HCT116 (cell line): ENCODE data around the gene ZP3. TPM values are rescaled to one million over a fixed set of nuclear protein-coding genes. Genes with fewer than 3 reads are reported as not detected.
"Not testable (repeated sequence)": the region's sequence is repeated elsewhere in the genome, so short reads cannot be mapped to it uniquely, and the experiment has no call there.

Experiments
- ATAC-seq: fragments of 200-7000 bp; cut with Tn5 transposase; 2 replicates; pipeline ENCODE4 v1.9.1; 2020; ENCODE audit warnings: mild to moderate bottlenecking, moderate library complexity
- BruUV-seq: library from RNA; stranded (reverse); fragments of 400-500 nt; replicated peaks from 2 replicates; lab custom pipeline; 2021; lab: Mats Ljungman, UMichigan
- CTCF ChIA-PET: fragments of 300-600 bp; sonication (Branson Sonifier 250); formaldehyde crosslinking; loops from one replicate; lab custom pipeline; 2021; ENCODE audit warnings: antibody characterized with exemption; lab: Charles Lee
- POLR2A ChIA-PET: fragments of 300-600, 350-600 bp; sonication (Branson Sonifier 250); formaldehyde crosslinking; loops from one replicate; lab custom pipeline; 2021; ENCODE audit warnings: antibody characterized with exemption; lab: Charles Lee
- RAD21 ChIA-PET, 2 experiments: fragments of 300-600 bp; sonication (Branson Sonifier 250); formaldehyde crosslinking; loops; one replicate each; lab custom pipeline; 2023; ENCODE audit warnings: low total read pairs in 2 of 2; ENCODE audit not compliant: uncharacterized antibody in 2 of 2, unreplicated experiment in 2 of 2, low non-redundant PET in 1 of 2; lab: Charles Lee
- DNase-seq: peaks from one replicate; pipeline ENCODE4 v3.0.0-alpha.2; 2010; ENCODE audit warnings: low read depth, low spot score
- H2AFZ ChIP-seq: fragments of 200-600 bp; shearing (Covaris generic), sonication (generic); 2 replicates; pipeline ENCODE4 v1.6.1; 2017; ENCODE audit warnings: low read depth, mixed run types, mixed read lengths, antibody characterized with exemption, low read length; ENCODE audit not compliant: poor library complexity, severe bottlenecking
- H3K27ac ChIP-seq: 2 replicates; pipeline ENCODE4 v1.5.1; 2012; ENCODE audit warnings: low read depth, low read length
- H3K27me3 ChIP-seq: fragments of 200-600 bp; sonication (generic); 2 replicates; pipeline ENCODE4 v1.6.1; 2016; ENCODE audit warnings: mixed run types, low read length, mixed read lengths; ENCODE audit not compliant: insufficient read depth
- H3K36me3 ChIP-seq, 2 experiments: fragments of 200-500 bp in 1 of 2; fragments of 200-600 bp in 1 of 2; sonication (Bioruptor generic) in 1 of 2; sonication (generic) in 1 of 2; 2 replicates each; pipeline versions ENCODE4 v1.5.1 to v1.6.1; 2014 to 2016; ENCODE audit warnings: low read length in 2 of 2, inconsistent platforms in 1 of 2, mixed read lengths in 1 of 2, mixed run types in 1 of 2; ENCODE audit not compliant: insufficient read depth in 2 of 2, control insufficient read depth in 1 of 2
- H3K4me1 ChIP-seq, 2 experiments: fragments of 200-600 bp in 1 of 2; sonication (generic) in 1 of 2; 2 replicates each; pipeline versions ENCODE4 v1.5.1 to v1.6.1; 2012 to 2017; ENCODE audit warnings: low read length in 2 of 2, inconsistent platforms in 1 of 2, mild to moderate bottlenecking in 1 of 2, mixed read lengths in 1 of 2, mixed run types in 1 of 2, moderate library complexity in 1 of 2; ENCODE audit not compliant: insufficient read depth in 2 of 2, control insufficient read depth in 1 of 2
- H3K4me2 ChIP-seq: fragments of 200-600 bp; sonication (generic); 2 replicates; pipeline ENCODE4 v1.6.1; 2017; ENCODE audit warnings: mixed run types, low read length, mixed read lengths
- H3K4me3 ChIP-seq, 2 experiments: fragments of 200-600 bp in 1 of 2; sonication (generic) in 1 of 2; replicated peaks in 1 of 2; 2 replicates each; pipeline ENCODE4 v1.5.1; 2011 to 2016; ENCODE audit warnings: low read length in 2 of 2, control low read depth in 1 of 2, low read depth in 1 of 2, mild to moderate bottlenecking in 1 of 2, mixed read lengths in 1 of 2, mixed run types in 1 of 2
- H3K79me2 ChIP-seq: fragments of 200-600 bp; sonication (generic); 2 replicates; pipeline ENCODE4 v1.6.1; 2017; ENCODE audit warnings: mild to moderate bottlenecking, mixed run types, low read length, moderate library complexity, mixed read lengths; ENCODE audit not compliant: insufficient read depth
- H3K9ac ChIP-seq: fragments of 200-600 bp; sonication (generic); 2 replicates; pipeline ENCODE4 v1.6.1; 2016; ENCODE audit warnings: low read length, mixed read lengths
- H3K9me2 ChIP-seq: fragments of 200-600 bp; sonication (generic), shearing (Covaris generic); 2 replicates; pipeline ENCODE4 v1.6.1; 2017; ENCODE audit warnings: mixed run types, mild to moderate bottlenecking, moderate library complexity; ENCODE audit not compliant: insufficient read depth
- H3K9me3 ChIP-seq, 2 experiments: fragments of 200-500 bp in 1 of 2; fragments of 200-600 bp in 1 of 2; sonication (Bioruptor generic) in 1 of 2; sonication (generic) in 1 of 2; 2 replicates each; pipeline ENCODE4 v1.6.1; 2014 to 2017; ENCODE audit warnings: low read length in 2 of 2, mixed read lengths in 2 of 2, inconsistent platforms in 1 of 2, low read depth in 1 of 2, mild to moderate bottlenecking in 1 of 2, mixed run types in 1 of 2, moderate library complexity in 1 of 2; ENCODE audit not compliant: control insufficient read depth in 1 of 2, insufficient read depth in 1 of 2
- H4K20me1 ChIP-seq: fragments of 200-600 bp; sonication (generic), shearing (Covaris generic); 2 replicates; pipeline ENCODE4 v1.6.1; 2017; ENCODE audit warnings: mixed run types, mild to moderate bottlenecking, moderate library complexity; ENCODE audit not compliant: insufficient read depth
- EGR1 ChIP-seq: IDR thresholded peaks from 2 replicates; pipeline ENCODE4 v1.6.1; 2012; ENCODE audit warnings: low read depth
- EZH2phosphoT487 ChIP-seq: fragments of 200-600 bp; IDR thresholded peaks from 2 replicates; pipeline ENCODE4 v1.6.1; 2018; ENCODE audit warnings: antibody characterized with exemption, borderline replicate concordance
- POLR2A ChIP-seq: IDR thresholded peaks from 2 replicates; pipeline ENCODE4 v1.7.0; 2011; ENCODE audit warnings: borderline replicate concordance; ENCODE audit not compliant: insufficient read depth, insufficient read length; ENCODE audit errors: extremely low read depth
- RAD21 ChIP-seq: IDR thresholded peaks from 2 replicates; pipeline ENCODE4 v1.6.1; 2012; ENCODE audit warnings: low read depth, mild to moderate bottlenecking
- SRF ChIP-seq: IDR thresholded peaks from 2 replicates; pipeline ENCODE4 v1.6.1; 2012; ENCODE audit warnings: low read depth
- ZBTB33 ChIP-seq: IDR thresholded peaks from 2 replicates; pipeline ENCODE4 v1.6.1; 2011; ENCODE audit warnings: mild to moderate bottlenecking, low read length, moderate library complexity; ENCODE audit not compliant: insufficient replicate concordance; ENCODE audit errors: extremely low read depth
- ZNF274 ChIP-seq: fragments of 200-500 bp; sonication (Bioruptor generic); IDR thresholded peaks from 2 replicates; pipeline ENCODE4 v1.6.1; 2014; ENCODE audit warnings: mild to moderate bottlenecking, low read depth, low read length, inconsistent platforms
- intact Hi-C: fragments of 100-400 bp; cut with micrococcal nuclease; formaldehyde crosslinking; loops from 2 replicates; pipeline ENCODE4 v1.10.0; 2022
- total RNA-seq: library from RNA; stranded (reverse); gene quantifications from one replicate; pipeline ENCODE4 v1.2.1, GENCODE V29; 2021; ENCODE audit not compliant: unreplicated experiment

The ZP3 gene
- total RNA-seq, 1 experiment from 2014 or later: 23.4 TPM

DNA sequence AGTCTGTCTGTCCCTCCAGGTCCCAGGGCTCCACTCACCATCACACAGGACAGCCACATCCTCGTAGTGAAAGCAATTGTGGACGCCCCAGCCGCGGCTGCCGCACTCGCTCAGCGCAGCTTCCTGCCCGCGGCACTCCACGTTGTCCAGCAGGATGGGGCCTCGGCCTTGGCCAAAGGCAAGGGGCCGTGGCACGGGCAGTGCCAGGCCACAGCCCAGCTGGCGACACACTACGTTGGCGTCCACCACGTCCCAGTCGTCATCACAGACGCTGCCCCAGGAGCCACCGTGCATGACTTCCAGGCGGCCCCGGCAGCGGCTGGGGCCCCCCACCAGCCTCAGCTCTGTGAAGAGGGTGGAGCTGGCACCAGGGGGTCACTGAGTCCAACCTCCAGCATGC is 24.5 kb upstream of the ZP3 start:
- Histone ChIP-seq H3K4me3 (no peak overlapping the region), H3K9me2 (no peaks in the 10 kb centered on the region), H3K9me3 (no peaks in the 10 kb centered on the region), H3K27me3 (no peaks in the 10 kb centered on the region), H2AFZ (no peak overlapping the region), H3K4me2 (no peak overlapping the region), H3K9ac (no peak overlapping the region), H3K79me2 (no peaks in the 10 kb centered on the region; the same call in 1 of the 2 replicates), H3K36me3 (no peaks in the 10 kb centered on the region), H3K27ac (no peak overlapping the region), H4K20me1 (no peaks in the 10 kb centered on the region), H3K4me1 (peaks cover 21 to 36% of the 10 kb centered on the region in 2 experiments)
- ChIA-PET RAD21 (no interaction called here), CTCF (no interaction called here), POLR2A (no interaction called here)
- intact Hi-C loops: no loop called here
- ATAC-seq (no peak), DNase-seq (no peak)
- BruUV-seq: no TSS peak
- no peak for TF ChIP-seq SRF
- TF ChIP-seq ZNF274: no peak
- TF ChIP-seq ZBTB33: no peak
- no peak for TF ChIP-seq POLR2A
- no peak for TF ChIP-seq EGR1
- no peak for TF ChIP-seq RAD21
- TF ChIP-seq EZH2phosphoT487: no peak

DNA sequence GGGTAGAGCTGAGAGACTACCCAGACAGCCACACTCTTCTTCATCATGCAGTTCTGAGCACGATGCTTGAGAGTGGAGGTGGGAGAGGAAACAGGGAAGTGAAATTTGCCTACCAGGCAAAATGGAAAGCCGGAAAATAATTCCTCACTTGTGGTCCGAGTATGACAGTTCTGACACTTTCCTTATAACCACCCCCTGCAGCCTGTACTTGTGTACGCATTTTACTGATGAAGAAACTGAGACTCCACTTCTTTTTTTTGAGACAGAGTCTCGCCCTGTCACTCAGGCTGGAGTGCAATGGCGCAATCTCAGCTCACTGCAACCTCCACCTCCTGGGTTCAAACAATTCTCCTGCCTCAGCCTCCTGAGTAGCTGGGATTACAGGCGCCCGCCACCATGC is 21.7 kb upstream of the ZP3 start:
- H3K9me3 ChIP-seq, CTCF ChIA-PET, BruUV-seq, H3K27me3 ChIP-seq, H2AFZ ChIP-seq, H3K4me3 ChIP-seq, H3K4me2 ChIP-seq, H3K9me2 ChIP-seq, H3K27ac ChIP-seq, RAD21 ChIA-PET, H3K36me3 ChIP-seq, H4K20me1 ChIP-seq, ATAC-seq, DNase-seq, H3K9ac ChIP-seq, H3K79me2 ChIP-seq, intact Hi-C loops: not testable (repeated sequence)
- H3K4me1 ChIP-seq: peaks cover 7 to 11% of the 10 kb centered on the region in 2 experiments; a peak in 3 of 4 replicates
- POLR2A ChIA-PET: interaction anchor here (0.6 kb wide), 2 partner anchors 38 to 140 kb away, joined by 3 read pairs; no protein-coding TSS in a partner anchor
